ENCODE measurements around the gene ANXA1. TPM values are rescaled to one million over a fixed set of nuclear protein-coding genes. Genes with fewer than 3 reads are reported as not detected.
A peak's percentile ranks its signal among the peaks of the same experiment; 100 is the strongest.
"Not testable (repeated sequence)": the region's sequence is repeated elsewhere in the genome, so short reads cannot be mapped to it uniquely, and the experiment has no call there.

ANXA1 gene, protein sequence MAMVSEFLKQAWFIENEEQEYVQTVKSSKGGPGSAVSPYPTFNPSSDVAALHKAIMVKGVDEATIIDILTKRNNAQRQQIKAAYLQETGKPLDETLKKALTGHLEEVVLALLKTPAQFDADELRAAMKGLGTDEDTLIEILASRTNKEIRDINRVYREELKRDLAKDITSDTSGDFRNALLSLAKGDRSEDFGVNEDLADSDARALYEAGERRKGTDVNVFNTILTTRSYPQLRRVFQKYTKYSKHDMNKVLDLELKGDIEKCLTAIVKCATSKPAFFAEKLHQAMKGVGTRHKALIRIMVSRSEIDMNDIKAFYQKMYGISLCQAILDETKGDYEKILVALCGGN
- total RNA-seq, result 274 TPM
- polyA plus RNA-seq, result 100 to 1,000 TPM in 1 of 4 donors, 10 to 100 TPM in 3; 50.7 to 107 (median 71.9) TPM

DNA sequence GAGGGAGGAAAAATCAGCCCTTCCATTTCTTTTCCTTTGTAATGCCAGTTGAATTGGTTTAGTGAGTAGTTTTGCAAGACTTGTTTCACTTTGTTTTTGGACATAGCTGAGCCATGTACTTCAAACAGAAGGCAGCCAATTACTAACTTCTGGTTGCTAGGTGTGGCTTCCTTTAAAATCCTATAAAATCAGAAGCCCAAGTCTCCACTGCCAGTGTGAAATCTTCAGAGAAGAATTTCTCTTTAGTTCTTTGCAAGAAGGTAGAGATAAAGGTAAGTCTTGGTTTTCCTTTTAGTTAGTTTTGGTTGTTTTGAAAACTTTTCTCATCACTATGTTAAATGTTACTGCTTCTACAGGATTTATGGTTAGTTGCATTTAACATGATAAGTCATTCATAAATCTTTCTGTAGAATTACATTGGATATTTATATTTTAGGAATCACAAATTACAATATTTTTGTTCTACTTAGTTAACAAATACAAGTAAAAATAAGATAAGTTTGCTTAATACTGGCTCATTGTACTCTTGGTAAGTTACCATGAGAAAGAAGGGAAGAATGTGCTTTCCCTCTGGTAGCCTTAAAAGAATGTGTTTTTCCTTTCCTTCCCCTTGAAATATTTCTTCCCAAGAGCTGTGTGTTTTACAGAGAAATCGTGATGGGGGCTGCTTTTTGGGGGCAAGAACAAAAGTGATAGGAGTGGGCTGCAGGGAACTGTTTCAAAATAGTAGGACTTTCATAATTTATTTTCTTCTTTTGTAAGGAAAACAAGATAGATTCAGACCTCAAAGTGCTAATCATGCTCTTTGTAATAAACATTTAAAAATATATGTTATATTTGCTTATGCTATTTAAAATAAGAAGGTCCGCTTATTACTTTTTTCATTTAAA, at the start of gene ANXA1:
TSS of gene ANXA1 (plus strand) at position 213 of the 890 bp plus-strand sequence. CDS start 6,671 bp downstream, outside the sequence.
- Mint-ChIP-seq H3K27me3 (peaks cover 4% of the 10 kb centered on the region), H3K4me1 (peaks cover 33 to 55% (median 46%) of the 10 kb centered on the region in 4 donors), H3K36me3 (no peaks in the 10 kb centered on the region), H3K4me3 (peak within 1 kb of the TSS; percentile 78 to 89 (median 81)), H3K9me3 (peaks cover 0 to 3% (median 0%) of the 10 kb centered on the region in 7 donors), H3K27ac (peak within 1 kb of the TSS; percentile 22 to 77 (median 75))
- Histone ChIP-seq H3K36me3 (ENCODE audit: control insufficient read depth, insufficient read depth, low read length) (no peaks in the 10 kb centered on the region), H3K4me1 (ENCODE audit: control insufficient read depth, insufficient read depth, low read length, poor library complexity, severe bottlenecking) (peaks cover 33% of the 10 kb centered on the region), H3K27ac (ENCODE audit: insufficient read depth, low read length, poor library complexity, severe bottlenecking) (peak within 1 kb of the TSS; percentile 76), H3K27me3 (ENCODE audit: control insufficient read depth, insufficient read depth, low read length) (no peaks in the 10 kb centered on the region), H3K9me3 (ENCODE audit: control insufficient read depth in 2 of 2, low read length in 2 of 2) (no peaks in the 10 kb centered on the region), H3K4me3 (ENCODE audit: low read depth, low read length) (peak within 1 kb of the TSS; percentile 76)
- ATAC-seq (ENCODE audit: low read depth in 2 of 2) (peak in 1 of 2 donors; percentile 28), DNase-seq (peak in 1 of 3 donors; percentile 29)

DNA sequence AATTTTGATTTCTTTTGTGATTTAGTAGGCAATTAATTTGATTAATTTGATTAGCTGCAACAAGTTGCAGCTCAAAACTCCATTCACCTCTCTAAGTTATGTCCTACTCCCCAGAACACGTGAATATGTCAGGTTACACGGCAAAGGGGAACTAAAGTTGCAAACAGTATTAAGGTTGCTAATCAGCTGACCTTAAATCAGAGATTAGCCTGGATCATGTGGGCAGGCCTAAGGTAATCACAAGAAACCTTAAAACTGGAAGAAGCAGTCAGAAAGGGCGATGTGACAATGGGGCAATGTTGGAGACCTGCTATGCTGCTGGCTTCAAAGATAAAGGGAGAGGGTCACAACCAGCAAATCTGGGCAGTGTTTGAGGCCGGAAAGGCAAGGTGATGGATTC, 47.3 kb upstream of the ANXA1 start:
- Histone ChIP-seq H3K27ac (ENCODE audit: insufficient read depth, low read length, poor library complexity, severe bottlenecking) (no peak overlapping the region), H3K27me3 (ENCODE audit: control insufficient read depth, insufficient read depth, low read length) (peaks cover 2% of the 10 kb centered on the region), H3K4me3 (ENCODE audit: low read depth, low read length) (no peak overlapping the region), H3K36me3 (ENCODE audit: control insufficient read depth, insufficient read depth, low read length) (no peaks in the 10 kb centered on the region), H3K4me1 (ENCODE audit: control insufficient read depth, insufficient read depth, low read length, poor library complexity, severe bottlenecking) (no peaks in the 10 kb centered on the region), H3K9me3 (ENCODE audit: control insufficient read depth in 2 of 2, low read length in 2 of 2) (no peaks in the 10 kb centered on the region)
- H3K27ac Mint-ChIP-seq, result no peak overlapping the region
- no peaks in the 10 kb centered on the region for H3K4me1 Mint-ChIP-seq
- no peak for ATAC-seq (ENCODE audit: low read depth in 2 of 2)
- peaks cover 19% of the 10 kb centered on the region for H3K27me3 Mint-ChIP-seq
- H3K4me3 Mint-ChIP-seq, result no peak overlapping the region
- no peaks in the 10 kb centered on the region for H3K36me3 Mint-ChIP-seq
- H3K9me3 Mint-ChIP-seq, result no peaks in the 10 kb centered on the region
- DNase-seq, result no peak

DNA sequence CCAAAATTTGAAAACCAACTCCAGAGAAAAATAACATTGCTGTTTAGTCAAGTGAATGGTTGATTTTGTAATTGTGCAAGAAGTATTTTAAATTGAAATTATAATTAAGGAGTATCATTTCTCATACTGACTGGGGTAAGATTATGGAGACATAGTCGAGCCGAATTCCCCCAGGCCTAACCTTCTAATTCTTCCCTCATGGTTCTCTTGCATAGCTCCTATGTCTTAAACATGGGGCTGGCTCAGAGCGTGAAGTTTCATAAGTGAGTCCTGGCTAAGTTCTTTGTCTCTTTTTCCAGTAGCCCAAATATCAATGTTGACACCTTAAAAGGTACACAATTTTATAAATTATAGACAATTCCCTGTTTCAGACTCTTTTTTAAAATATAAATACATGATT, 46.7 kb upstream of the ANXA1 start:
- Histone ChIP-seq H3K4me1 (ENCODE audit: control insufficient read depth, insufficient read depth, low read length, poor library complexity, severe bottlenecking) (no peaks in the 10 kb centered on the region), H3K36me3 (ENCODE audit: control insufficient read depth, insufficient read depth, low read length) (no peaks in the 10 kb centered on the region), H3K4me3 (ENCODE audit: low read depth, low read length) (no peak overlapping the region), H3K27ac (ENCODE audit: insufficient read depth, low read length, poor library complexity, severe bottlenecking) (no peak overlapping the region), H3K27me3 (ENCODE audit: control insufficient read depth, insufficient read depth, low read length) (peaks cover 2% of the 10 kb centered on the region), H3K9me3 (ENCODE audit: control insufficient read depth in 2 of 2, low read length in 2 of 2) (no peaks in the 10 kb centered on the region)
- no peak overlapping the region for H3K27ac Mint-ChIP-seq
- H3K4me3 Mint-ChIP-seq, result no peak overlapping the region
- H3K4me1 Mint-ChIP-seq, result no peaks in the 10 kb centered on the region
- no peaks in the 10 kb centered on the region for H3K9me3 Mint-ChIP-seq
- DNase-seq (no peak), ATAC-seq (ENCODE audit: low read depth in 2 of 2) (no peak)
- peaks cover 19% of the 10 kb centered on the region for H3K27me3 Mint-ChIP-seq
- H3K36me3 Mint-ChIP-seq, result no peaks in the 10 kb centered on the region

DNA sequence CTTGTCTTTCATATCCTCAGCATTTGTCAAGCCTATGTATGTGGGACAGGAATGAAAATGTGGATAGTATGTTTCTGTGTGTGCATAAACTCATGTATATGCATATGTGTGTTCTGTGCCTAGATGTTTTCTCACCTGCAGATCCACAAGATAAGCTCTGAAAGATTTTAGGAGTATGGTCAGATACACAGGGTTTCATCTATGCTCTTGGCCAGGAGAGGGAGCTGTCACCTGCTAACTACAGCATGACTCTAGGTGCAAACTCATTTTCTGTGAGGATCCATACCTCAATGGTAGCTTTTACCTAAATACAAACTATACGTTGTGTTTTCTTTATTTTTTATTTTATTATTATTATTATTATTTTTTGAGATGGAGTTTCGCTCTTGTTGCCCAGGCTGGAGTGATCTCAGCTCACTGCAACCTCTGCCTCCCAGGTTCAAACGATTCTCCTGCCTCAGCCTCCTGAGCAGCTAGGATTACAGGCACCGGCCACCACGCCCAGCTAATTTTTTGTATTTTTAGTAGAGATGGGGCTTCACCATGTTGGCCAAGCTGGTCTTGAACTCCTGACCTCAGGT, 44.1 kb upstream of the ANXA1 start:
- not testable (repeated sequence) for H3K27me3 Mint-ChIP-seq; H3K4me1 ChIP-seq (ENCODE audit: control insufficient read depth, insufficient read depth, low read length, poor library complexity, severe bottlenecking); H3K27ac ChIP-seq (ENCODE audit: insufficient read depth, low read length, poor library complexity, severe bottlenecking); H3K4me3 Mint-ChIP-seq; H3K27ac Mint-ChIP-seq; H3K4me1 Mint-ChIP-seq; H3K9me3 ChIP-seq (ENCODE audit: control insufficient read depth in 2 of 2, low read length in 2 of 2); H3K4me3 ChIP-seq (ENCODE audit: low read depth, low read length); H3K27me3 ChIP-seq (ENCODE audit: control insufficient read depth, insufficient read depth, low read length); H3K36me3 Mint-ChIP-seq; H3K36me3 ChIP-seq (ENCODE audit: control insufficient read depth, insufficient read depth, low read length); H3K9me3 Mint-ChIP-seq
- peak; percentile 16 to 61 (median 41) for DNase-seq
- ATAC-seq (ENCODE audit: low read depth in 2 of 2), result peak; percentile 80 to 83

DNA sequence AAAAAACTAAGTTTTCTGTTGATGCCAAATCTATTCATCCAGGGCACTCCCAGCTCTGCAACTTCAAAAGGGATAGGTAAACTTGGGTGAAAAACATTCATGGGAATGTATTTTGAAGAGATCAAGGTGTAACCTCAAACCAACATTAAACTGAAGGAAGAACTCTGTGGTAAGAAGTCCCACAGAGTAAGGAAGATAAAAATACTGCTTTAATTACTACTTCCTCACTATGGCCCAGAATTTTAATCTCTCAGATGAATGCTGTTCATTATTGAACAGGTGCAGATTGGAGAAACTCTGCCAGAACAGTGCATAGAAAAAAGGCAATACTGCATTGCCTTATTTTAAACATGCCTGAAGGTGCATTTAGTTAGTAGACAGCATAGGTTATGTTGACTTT, 37.6 kb upstream of the ANXA1 start:
- DNase-seq (no peak), ATAC-seq (ENCODE audit: low read depth in 2 of 2) (no peak)
- H3K4me3 Mint-ChIP-seq, result no peak overlapping the region
- no peaks in the 10 kb centered on the region for H3K9me3 ChIP-seq (ENCODE audit: control insufficient read depth in 2 of 2, low read length in 2 of 2)
- H3K27me3 Mint-ChIP-seq, result no peaks in the 10 kb centered on the region
- H3K36me3 ChIP-seq (ENCODE audit: control insufficient read depth, insufficient read depth, low read length), result no peaks in the 10 kb centered on the region
- H3K27ac ChIP-seq (ENCODE audit: insufficient read depth, low read length, poor library complexity, severe bottlenecking), result no peak overlapping the region
- peaks cover 0 to 7% (median 2%) of the 10 kb centered on the region in 4 donors for H3K4me1 Mint-ChIP-seq
- H3K27me3 ChIP-seq (ENCODE audit: control insufficient read depth, insufficient read depth, low read length), result no peaks in the 10 kb centered on the region
- no peaks in the 10 kb centered on the region for H3K36me3 Mint-ChIP-seq
- no peaks in the 10 kb centered on the region for H3K4me1 ChIP-seq (ENCODE audit: control insufficient read depth, insufficient read depth, low read length, poor library complexity, severe bottlenecking)
- peaks cover 0 to 5% (median 0%) of the 10 kb centered on the region in 7 donors for H3K9me3 Mint-ChIP-seq
- H3K27ac Mint-ChIP-seq, result no peak overlapping the region
- no peak overlapping the region for H3K4me3 ChIP-seq (ENCODE audit: low read depth, low read length)

DNA sequence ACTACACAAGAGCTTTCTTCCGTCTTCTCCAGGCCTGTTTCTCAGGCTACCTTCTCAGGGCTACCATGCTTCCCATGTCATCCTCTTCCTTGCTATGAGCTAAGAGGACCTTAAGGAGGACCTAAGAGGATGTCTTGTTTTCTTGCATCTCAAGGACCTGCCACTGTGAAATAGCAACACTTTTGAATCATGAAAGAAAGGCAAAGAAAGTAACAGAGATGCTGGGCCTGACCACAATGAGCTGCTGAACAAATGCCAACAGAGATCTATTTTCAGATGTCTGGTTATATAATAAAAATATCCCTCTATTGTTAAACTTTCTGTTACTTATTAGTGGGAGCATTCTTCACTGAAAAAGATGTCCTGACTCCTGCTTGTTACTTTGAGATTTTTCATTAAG, 36.7 kb upstream of the ANXA1 start:
- H3K4me3 ChIP-seq (ENCODE audit: low read depth, low read length), result no peak overlapping the region
- peaks cover 0 to 5% (median 0%) of the 10 kb centered on the region in 7 donors for H3K9me3 Mint-ChIP-seq
- no peaks in the 10 kb centered on the region for H3K27me3 ChIP-seq (ENCODE audit: control insufficient read depth, insufficient read depth, low read length)
- H3K4me3 Mint-ChIP-seq, result no peak overlapping the region
- peak overlapping the region in 1 of 3 donors; percentile 1 for H3K27ac Mint-ChIP-seq
- no peaks in the 10 kb centered on the region for H3K27me3 Mint-ChIP-seq
- no peak for DNase-seq
- no peaks in the 10 kb centered on the region for H3K36me3 Mint-ChIP-seq
- no peaks in the 10 kb centered on the region for H3K4me1 ChIP-seq (ENCODE audit: control insufficient read depth, insufficient read depth, low read length, poor library complexity, severe bottlenecking)
- ATAC-seq (ENCODE audit: low read depth in 2 of 2), result no peak
- peaks cover 0 to 7% (median 2%) of the 10 kb centered on the region in 4 donors for H3K4me1 Mint-ChIP-seq
- H3K9me3 ChIP-seq (ENCODE audit: control insufficient read depth in 2 of 2, low read length in 2 of 2), result no peaks in the 10 kb centered on the region
- H3K36me3 ChIP-seq (ENCODE audit: control insufficient read depth, insufficient read depth, low read length), result no peaks in the 10 kb centered on the region
- H3K27ac ChIP-seq (ENCODE audit: insufficient read depth, low read length, poor library complexity, severe bottlenecking), result no peak overlapping the region

DNA sequence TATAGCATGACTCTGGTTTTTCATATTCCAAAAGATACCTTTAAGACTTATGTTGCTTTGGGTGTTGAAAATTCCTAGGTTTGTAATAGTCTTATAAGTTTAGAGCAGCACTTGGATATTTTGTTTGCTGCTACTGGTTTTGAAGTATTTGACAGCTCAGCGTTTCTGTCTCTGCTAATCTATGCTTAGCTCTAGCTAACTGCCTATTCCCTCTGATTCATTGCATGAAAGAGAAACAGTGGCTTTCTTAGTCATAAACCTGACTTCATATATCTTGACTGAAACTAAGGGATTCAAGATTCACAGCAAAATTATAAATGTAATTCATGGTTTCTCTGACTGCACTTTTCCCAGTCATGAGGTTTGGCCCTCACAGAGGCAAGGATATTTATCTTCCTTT, 35.6 kb upstream of the ANXA1 start:
- peaks cover 0 to 5% (median 0%) of the 10 kb centered on the region in 7 donors for H3K9me3 Mint-ChIP-seq
- H3K27ac Mint-ChIP-seq, result no peak overlapping the region
- Histone ChIP-seq H3K27me3 (ENCODE audit: control insufficient read depth, insufficient read depth, low read length) (no peaks in the 10 kb centered on the region), H3K27ac (ENCODE audit: insufficient read depth, low read length, poor library complexity, severe bottlenecking) (no peak overlapping the region), H3K4me1 (ENCODE audit: control insufficient read depth, insufficient read depth, low read length, poor library complexity, severe bottlenecking) (no peaks in the 10 kb centered on the region), H3K4me3 (ENCODE audit: low read depth, low read length) (no peak overlapping the region), H3K36me3 (ENCODE audit: control insufficient read depth, insufficient read depth, low read length) (no peaks in the 10 kb centered on the region), H3K9me3 (ENCODE audit: control insufficient read depth in 2 of 2, low read length in 2 of 2) (no peaks in the 10 kb centered on the region)
- H3K4me3 Mint-ChIP-seq, result no peak overlapping the region
- ATAC-seq (ENCODE audit: low read depth in 2 of 2) (no peak), DNase-seq (peak in 1 of 3 donors; percentile 5)
- no peaks in the 10 kb centered on the region for H3K36me3 Mint-ChIP-seq
- no peaks in the 10 kb centered on the region for H3K27me3 Mint-ChIP-seq
- H3K4me1 Mint-ChIP-seq, result peaks cover 0 to 7% (median 2%) of the 10 kb centered on the region in 4 donors
